ENCODE data around the gene NPAS2. TPM values are rescaled to one million over a fixed set of nuclear protein-coding genes. Genes with fewer than 3 reads are reported as not detected.

The NPAS2 gene
- total RNA-seq, 1 donor from 2014 or later: 5.5 TPM

DNA sequence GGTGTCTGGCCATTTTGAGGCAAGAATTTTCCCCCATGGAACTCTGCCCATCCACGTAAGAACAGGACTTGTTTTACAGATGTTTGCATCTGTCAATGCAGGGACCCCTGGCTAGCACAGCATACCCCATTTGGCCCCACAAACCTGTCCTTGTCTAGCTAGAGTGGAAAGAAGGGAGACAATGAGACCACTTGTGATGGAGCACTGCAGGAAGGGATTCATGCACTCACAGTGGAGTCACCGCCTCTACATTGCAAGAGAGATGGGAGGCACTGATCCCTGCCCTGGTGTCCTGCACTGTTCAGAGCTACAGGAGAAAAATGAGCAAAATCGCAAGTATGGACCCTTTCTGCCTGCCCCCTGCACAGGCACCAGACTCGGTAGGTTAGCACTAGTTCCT, 32.5 kb downstream of the NPAS2 start:
- DNase-seq (ENCODE audit: low read depth) (no peak), FAIRE-seq (no peak)
- Mint-ChIP-seq H3K27me3 (ENCODE audit: low read depth, unreplicated experiment) (peaks cover 4% of the 10 kb centered on the region), H3K4me1 (ENCODE audit: low read depth, unreplicated experiment) (no peaks in the 10 kb centered on the region), H3K9me3 (ENCODE audit: unreplicated experiment) (peaks cover 3% of the 10 kb centered on the region), H3K27ac (ENCODE audit: unreplicated experiment) (no peak overlapping the region), H3K4me3 (ENCODE audit: unreplicated experiment) (no peak overlapping the region), H3K36me3 (ENCODE audit: low read depth, unreplicated experiment) (no peaks in the 10 kb centered on the region)
- no peak overlapping the region for H3K4me3 ChIP-seq (ENCODE audit: insufficient read depth, low read depth, low read length)
- no peaks in the 10 kb centered on the region for H3K36me3 ChIP-seq (ENCODE audit: insufficient read depth, low read length)
- H3K9me3 ChIP-seq (ENCODE audit: insufficient read depth, low read depth, low read length): no peaks in the 10 kb centered on the region
- no peaks in the 10 kb centered on the region for H3K27me3 ChIP-seq (ENCODE audit: insufficient read depth, low read length)
- peaks cover 2% of the 10 kb centered on the region for H3K4me1 ChIP-seq (ENCODE audit: insufficient read depth, low read length)
- H2AFZ ChIP-seq (ENCODE audit: low read depth, low read length): no peak overlapping the region
- no peak overlapping the region for H3K27ac ChIP-seq (ENCODE audit: low read depth, low read length)
- peaks cover 13% of the 10 kb centered on the region for H3K79me2 ChIP-seq (ENCODE audit: insufficient read depth, low read length)
- H4K20me1 ChIP-seq (ENCODE audit: insufficient read depth, low read length): peaks cover 16% of the 10 kb centered on the region
- no peak overlapping the region for H3K4me2 ChIP-seq (ENCODE audit: low read length)
- H3K9ac ChIP-seq (ENCODE audit: low read length): no peak overlapping the region
- TF ChIP-seq, protein P1, sequence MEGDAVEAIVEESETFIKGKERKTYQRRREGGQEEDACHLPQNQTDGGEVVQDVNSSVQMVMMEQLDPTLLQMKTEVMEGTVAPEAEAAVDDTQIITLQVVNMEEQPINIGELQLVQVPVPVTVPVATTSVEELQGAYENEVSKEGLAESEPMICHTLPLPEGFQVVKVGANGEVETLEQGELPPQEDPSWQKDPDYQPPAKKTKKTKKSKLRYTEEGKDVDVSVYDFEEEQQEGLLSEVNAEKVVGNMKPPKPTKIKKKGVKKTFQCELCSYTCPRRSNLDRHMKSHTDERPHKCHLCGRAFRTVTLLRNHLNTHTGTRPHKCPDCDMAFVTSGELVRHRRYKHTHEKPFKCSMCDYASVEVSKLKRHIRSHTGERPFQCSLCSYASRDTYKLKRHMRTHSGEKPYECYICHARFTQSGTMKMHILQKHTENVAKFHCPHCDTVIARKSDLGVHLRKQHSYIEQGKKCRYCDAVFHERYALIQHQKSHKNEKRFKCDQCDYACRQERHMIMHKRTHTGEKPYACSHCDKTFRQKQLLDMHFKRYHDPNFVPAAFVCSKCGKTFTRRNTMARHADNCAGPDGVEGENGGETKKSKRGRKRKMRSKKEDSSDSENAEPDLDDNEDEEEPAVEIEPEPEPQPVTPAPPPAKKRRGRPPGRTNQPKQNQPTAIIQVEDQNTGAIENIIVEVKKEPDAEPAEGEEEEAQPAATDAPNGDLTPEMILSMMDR (IDR thresholded peaks at IDR 0.05; ENCODE audit: insufficient read depth, low read depth, low read length): no peak
- TF ChIP-seq EZH2 (IDR thresholded peaks at IDR 0.05; ENCODE audit: insufficient read depth, low read length): no peak

DNA sequence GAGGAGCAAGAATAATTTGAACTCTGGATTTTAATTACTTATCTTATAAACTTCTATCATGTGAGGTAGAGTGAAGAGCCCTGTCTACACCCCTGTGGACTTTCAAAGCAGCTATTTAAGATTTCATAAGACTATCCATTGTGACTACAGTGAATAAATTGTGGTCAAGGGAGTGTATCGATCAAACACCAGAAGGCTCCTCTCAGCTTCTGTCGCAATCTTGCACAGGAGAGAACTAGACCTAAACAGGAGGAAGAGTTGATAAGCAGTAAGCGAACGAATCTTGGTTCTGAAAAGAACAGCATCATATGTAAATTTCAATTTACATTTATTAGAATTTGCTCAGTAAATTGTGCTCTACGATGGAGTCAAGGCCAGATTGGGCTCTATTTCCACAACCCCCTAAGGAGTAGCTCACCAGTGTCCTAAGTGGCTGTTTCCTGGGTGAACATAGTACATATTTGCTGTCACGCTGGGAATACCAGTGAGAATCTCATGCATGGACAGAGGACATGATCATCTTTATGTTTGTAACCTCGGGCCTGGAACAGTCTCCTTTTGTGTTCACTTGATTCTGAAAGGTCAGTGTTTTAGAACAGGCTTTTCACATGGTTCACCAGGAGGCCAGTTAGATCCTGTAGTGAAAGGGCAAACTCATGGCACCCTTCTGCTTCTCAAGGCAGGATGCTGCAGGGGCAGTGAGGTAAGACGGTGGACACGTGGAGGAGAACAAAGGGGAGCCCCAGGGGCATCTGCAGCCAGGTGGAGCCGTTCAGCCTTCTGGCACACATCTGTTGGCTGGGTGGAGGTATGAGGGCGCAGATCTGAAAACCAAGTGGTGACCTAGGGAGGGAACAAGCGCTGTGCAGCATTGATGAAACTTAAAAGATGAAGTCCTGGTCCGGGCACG, 33.3 kb downstream of the NPAS2 start:
- DNase-seq (ENCODE audit: low read depth) (no peak), FAIRE-seq (no peak)
- no peaks in the 10 kb centered on the region for H3K36me3 Mint-ChIP-seq (ENCODE audit: low read depth, unreplicated experiment)
- H3K27me3 Mint-ChIP-seq (ENCODE audit: low read depth, unreplicated experiment): peaks cover 1% of the 10 kb centered on the region
- Histone ChIP-seq H3K4me2 (ENCODE audit: low read length) (no peak overlapping the region), H3K4me3 (ENCODE audit: insufficient read depth, low read depth, low read length) (no peak overlapping the region), H3K36me3 (ENCODE audit: insufficient read depth, low read length) (no peaks in the 10 kb centered on the region), H3K4me1 (ENCODE audit: insufficient read depth, low read length) (peaks cover 9% of the 10 kb centered on the region), H3K9me3 (ENCODE audit: insufficient read depth, low read depth, low read length) (no peaks in the 10 kb centered on the region), H3K79me2 (ENCODE audit: insufficient read depth, low read length) (peaks cover 13% of the 10 kb centered on the region), H3K27ac (ENCODE audit: low read depth, low read length) (no peak overlapping the region), H3K9ac (ENCODE audit: low read length) (no peak overlapping the region), H3K27me3 (ENCODE audit: insufficient read depth, low read length) (no peaks in the 10 kb centered on the region), H2AFZ (ENCODE audit: low read depth, low read length) (no peak overlapping the region), H4K20me1 (ENCODE audit: insufficient read depth, low read length) (peaks cover 16% of the 10 kb centered on the region)
- H3K4me3 Mint-ChIP-seq (ENCODE audit: unreplicated experiment): no peak overlapping the region
- peaks cover 6% of the 10 kb centered on the region for H3K4me1 Mint-ChIP-seq (ENCODE audit: low read depth, unreplicated experiment)
- H3K9me3 Mint-ChIP-seq (ENCODE audit: unreplicated experiment): peaks cover 1% of the 10 kb centered on the region
- no peak for TF ChIP-seq EZH2 (IDR thresholded peaks at IDR 0.05; ENCODE audit: insufficient read depth, low read length)
- TF ChIP-seq, protein P1 (IDR thresholded peaks at IDR 0.05; ENCODE audit: insufficient read depth, low read depth, low read length): no peak
- no peak overlapping the region for H3K27ac Mint-ChIP-seq (ENCODE audit: unreplicated experiment)

All from astrocyte (in vitro differentiated cells and primary cell).